SK-N-SH treated with all-trans-retinoic acid at 6 μM for 48 hours (cell line): ENCODE measurements around the gene ZNF844.

Source experiments
- CREB5 ChIP-seq: fragments of 250-450 bp; sonication (Bioruptor Pico); IDR thresholded peaks from 2 replicates; pipeline ENCODE4 v1.5.1; 2020; ENCODE audit warnings: low read depth, mild to moderate bottlenecking, moderate library complexity
- CSDC2 ChIP-seq: fragments of 250-450 bp; sonication (Bioruptor Pico); IDR thresholded peaks from 2 replicates; pipeline ENCODE4 v1.5.0; 2020; ENCODE audit warnings: mild to moderate bottlenecking, moderate library complexity
- ISL1 ChIP-seq: fragments of 250-450 bp; sonication (Bioruptor Pico); IDR thresholded peaks from 2 replicates; pipeline ENCODE4 v2.1.2; 2022; ENCODE audit warnings: mild to moderate bottlenecking, moderate library complexity
- PATZ1 ChIP-seq: fragments of 250-450 bp; sonication (Bioruptor Pico); IDR thresholded peaks from 2 replicates; pipeline ENCODE4 v1.8.0; 2020; ENCODE audit warnings: mild to moderate bottlenecking, moderate library complexity, borderline replicate concordance
- RARB ChIP-seq: fragments of 250-450 bp; sonication (Bioruptor Pico); IDR thresholded peaks from 2 replicates; pipeline ENCODE4 v1.8.0; 2021; ENCODE audit warnings: mild to moderate bottlenecking, moderate library complexity
- TCF4 ChIP-seq: fragments of 250-450 bp; sonication (Bioruptor Pico); IDR thresholded peaks from 2 replicates; pipeline ENCODE4 v1.8.0; 2021; ENCODE audit warnings: mild to moderate bottlenecking, moderate library complexity, borderline replicate concordance
- ZFP3 ChIP-seq: fragments of 250-450 bp; sonication (Bioruptor Pico); IDR thresholded peaks from 2 replicates; pipeline ENCODE4 v1.5.0; 2020; ENCODE audit warnings: mild to moderate bottlenecking, moderate library complexity
- ZFP30 ChIP-seq: fragments of 450-650 bp; formaldehyde crosslinking; IDR thresholded peaks from 2 replicates; pipeline ENCODE4 v1.5.0; 2022; ENCODE audit warnings: mild to moderate bottlenecking, moderate library complexity

GRCh38 chr19:12112701-12113100 is 48.2 kb downstream of the ZNF844 start:
- TF ChIP-seq CREB5 = no peak
- no peak for TF ChIP-seq PATZ1
- TF ChIP-seq ZFP3 = no peak
- no peak for TF ChIP-seq CSDC2 (CRISPR knock-in tag)
- TF ChIP-seq RARB (CRISPR knock-in tag) = no peak
- TF ChIP-seq ISL1 (CRISPR knock-in tag) = no peak
- TF ChIP-seq ZFP30 (CRISPR knock-in tag) = no peak
- no peak for TF ChIP-seq TCF4 (CRISPR knock-in tag)
